Measurements from ENCODE around the gene CHST13. TPM values are rescaled to one million over a fixed set of nuclear protein-coding genes. Genes with fewer than 3 reads are reported as not detected.
A peak's percentile ranks its signal among the peaks of the same experiment; 100 is the strongest.

The CHST13 gene
- total and polyA plus RNA-seq, 2 of the 4 experiments (the other 2 are of a cell fraction), result not detected

DNA sequence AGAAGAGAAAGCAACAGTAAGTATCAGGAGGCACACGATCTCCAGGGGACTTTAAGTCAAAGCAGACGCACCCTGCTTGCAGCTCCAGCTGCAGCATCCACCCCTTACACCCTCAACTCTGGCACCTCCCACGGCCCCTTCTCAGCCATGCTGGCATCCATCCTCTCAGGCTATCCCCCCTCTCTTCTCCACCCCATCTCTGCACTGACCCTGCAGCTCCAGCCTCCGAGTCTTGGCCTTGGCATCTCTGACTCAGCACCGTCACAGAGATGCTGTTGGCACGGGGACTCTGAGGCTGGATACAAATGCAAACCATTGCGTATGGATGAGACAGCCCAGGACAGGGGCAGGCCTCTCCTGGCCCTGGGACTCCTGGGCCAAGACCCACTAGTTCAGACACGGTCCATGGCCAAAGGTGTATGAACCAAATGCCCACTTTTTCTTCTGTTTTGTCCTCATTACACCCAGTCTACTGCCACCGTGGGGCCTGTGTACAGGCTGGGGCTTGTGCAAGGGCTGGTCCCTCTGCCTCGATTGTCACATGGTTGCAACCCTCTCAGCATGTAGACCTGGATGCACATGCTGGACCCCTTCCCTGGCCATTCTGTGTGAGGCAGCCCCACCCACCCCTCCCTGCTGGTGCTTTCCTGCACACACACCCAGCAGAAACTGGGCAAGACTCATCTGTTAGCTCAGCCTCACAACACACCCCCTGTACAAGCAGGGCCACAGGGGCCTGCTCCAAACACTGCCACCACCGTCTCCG lies 29.6 kb upstream of the CHST13 start:
- H3K9me1 ChIP-seq (ENCODE audit: insufficient read depth, low read length), result no peaks in the 10 kb centered on the region
- POLR2A ChIA-PET (ENCODE audit: unreplicated experiment), result no interaction called here
- no TSS peak for BruUV-seq (replicated peaks)
- no peak overlapping the region for H2AK5ac ChIP-seq (ENCODE audit: low read depth, low read length)
- no peak overlapping the region for H3K56ac ChIP-seq (ENCODE audit: extremely low read depth, insufficient read depth, low read length)
- no peak for TF ChIP-seq BHLHE40 (IDR thresholded peaks at IDR 0.05; ENCODE audit: low read depth, low read length)
- no peak for TF ChIP-seq RFX5 (IDR thresholded peaks at IDR 0.05; ENCODE audit: low read depth, low read length)
- TF ChIP-seq MAZ (IDR thresholded peaks at IDR 0.05; ENCODE audit: borderline replicate concordance, low read depth, low read length), result no peak
- TF ChIP-seq, protein P1, sequence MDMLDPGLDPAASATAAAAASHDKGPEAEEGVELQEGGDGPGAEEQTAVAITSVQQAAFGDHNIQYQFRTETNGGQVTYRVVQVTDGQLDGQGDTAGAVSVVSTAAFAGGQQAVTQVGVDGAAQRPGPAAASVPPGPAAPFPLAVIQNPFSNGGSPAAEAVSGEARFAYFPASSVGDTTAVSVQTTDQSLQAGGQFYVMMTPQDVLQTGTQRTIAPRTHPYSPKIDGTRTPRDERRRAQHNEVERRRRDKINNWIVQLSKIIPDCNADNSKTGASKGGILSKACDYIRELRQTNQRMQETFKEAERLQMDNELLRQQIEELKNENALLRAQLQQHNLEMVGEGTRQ (IDR thresholded peaks at IDR 0.05; ENCODE audit: low read depth, low read length), result no peak
- TF ChIP-seq POLR2A (IDR thresholded peaks at IDR 0.05; ENCODE audit: low read depth, low read length), result no peak
- no peak for TF ChIP-seq ELK1 (IDR thresholded peaks at IDR 0.05; ENCODE audit: borderline replicate concordance, low read depth, low read length)
- no peak for TF ChIP-seq NFE2L2 (IDR thresholded peaks at IDR 0.05; ENCODE audit: low read depth, low read length)
- no peak for TF ChIP-seq SMC3 (IDR thresholded peaks at IDR 0.05; ENCODE audit: low read depth, low read length)
- TF ChIP-seq FOS (IDR thresholded peaks at IDR 0.05; ENCODE audit: low read depth, low read length), result no peak
- no peak for TF ChIP-seq MXI1 (IDR thresholded peaks at IDR 0.05; ENCODE audit: borderline replicate concordance, low read depth, low read length)
- TF ChIP-seq, protein P2, sequence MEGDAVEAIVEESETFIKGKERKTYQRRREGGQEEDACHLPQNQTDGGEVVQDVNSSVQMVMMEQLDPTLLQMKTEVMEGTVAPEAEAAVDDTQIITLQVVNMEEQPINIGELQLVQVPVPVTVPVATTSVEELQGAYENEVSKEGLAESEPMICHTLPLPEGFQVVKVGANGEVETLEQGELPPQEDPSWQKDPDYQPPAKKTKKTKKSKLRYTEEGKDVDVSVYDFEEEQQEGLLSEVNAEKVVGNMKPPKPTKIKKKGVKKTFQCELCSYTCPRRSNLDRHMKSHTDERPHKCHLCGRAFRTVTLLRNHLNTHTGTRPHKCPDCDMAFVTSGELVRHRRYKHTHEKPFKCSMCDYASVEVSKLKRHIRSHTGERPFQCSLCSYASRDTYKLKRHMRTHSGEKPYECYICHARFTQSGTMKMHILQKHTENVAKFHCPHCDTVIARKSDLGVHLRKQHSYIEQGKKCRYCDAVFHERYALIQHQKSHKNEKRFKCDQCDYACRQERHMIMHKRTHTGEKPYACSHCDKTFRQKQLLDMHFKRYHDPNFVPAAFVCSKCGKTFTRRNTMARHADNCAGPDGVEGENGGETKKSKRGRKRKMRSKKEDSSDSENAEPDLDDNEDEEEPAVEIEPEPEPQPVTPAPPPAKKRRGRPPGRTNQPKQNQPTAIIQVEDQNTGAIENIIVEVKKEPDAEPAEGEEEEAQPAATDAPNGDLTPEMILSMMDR (conservative IDR thresholded peaks at IDR 0.05; ENCODE audit: low read depth, low read length), result no peak
- no peak for TF ChIP-seq RAD21 (IDR thresholded peaks at IDR 0.05; ENCODE audit: low read length)
- TF ChIP-seq CHD1 (IDR thresholded peaks at IDR 0.05; ENCODE audit: low read depth, low read length), result no peak
- no peak for TF ChIP-seq MAFK (IDR thresholded peaks at IDR 0.05; ENCODE audit: low read depth, low read length)
- TF ChIP-seq RCOR1 (IDR thresholded peaks at IDR 0.05; ENCODE audit: insufficient replicate concordance, low read length), result no peak
- TF ChIP-seq CEBPB (IDR thresholded peaks at IDR 0.05; ENCODE audit: low read depth, low read length), result no peak
- WGBS, 2 experiments (ENCODE audit: extremely low coverage in 2 of 2, insufficient read length in 1 of 2), result 79% methylated on average over 3 of the region's 12 CpGs; no CpG with 5 or more reads in 1 of the 2 experiments
- peaks cover 31% of the 10 kb centered on the region; the same call in 1 of the 2 replicates for H3K27me3 ChIP-seq (ENCODE audit: control insufficient read depth, insufficient read depth, low read length)
- H2BK5ac ChIP-seq (ENCODE audit: low read depth, low read length, poor library complexity, severe bottlenecking), result no peak overlapping the region
- no peaks in the 10 kb centered on the region for H4K20me1 ChIP-seq (ENCODE audit: insufficient read depth, low read length)
- no peak overlapping the region for H2BK20ac ChIP-seq (ENCODE audit: low read depth, low read length)
- H2AK9ac ChIP-seq (replicated peaks; ENCODE audit: low read depth, low read length, poor library complexity), result no peak overlapping the region
- peak; percentile 56 for ATAC-seq (ENCODE audit: low read depth)
- H2BK15ac ChIP-seq (ENCODE audit: low read depth, low read length), result no peak overlapping the region
- peak overlapping the region; percentile 70 for H2AFZ ChIP-seq (replicated peaks; ENCODE audit: low read length, poor library complexity)
- no peak overlapping the region for H3K4ac ChIP-seq (ENCODE audit: low read depth, low read length)
- DNase-seq, result no peak
- no peak overlapping the region for H3K18ac ChIP-seq (ENCODE audit: low read depth, low read length)
- no peaks in the 10 kb centered on the region for H3K79me1 ChIP-seq (ENCODE audit: low read depth in 1 of 2, low read length in 2 of 2)
- H3K9ac ChIP-seq (ENCODE audit: low read depth, low read length), result no peak overlapping the region
- H4K8ac ChIP-seq (ENCODE audit: low read depth in 2 of 2, low read length in 2 of 2), result no peak overlapping the region
- H3K4me1 ChIP-seq (ENCODE audit: control insufficient read depth, insufficient read depth, low read length), result no peaks in the 10 kb centered on the region
- H3K23ac ChIP-seq (ENCODE audit: low read depth, low read length), result no peak overlapping the region
- no peak overlapping the region for H3K4me2 ChIP-seq (ENCODE audit: low read depth, low read length)
- no peak overlapping the region for H4K91ac ChIP-seq (ENCODE audit: insufficient read depth, low read depth, low read length)
- H3K36me3 ChIP-seq (ENCODE audit: control insufficient read depth, insufficient read depth, low read length), result no peaks in the 10 kb centered on the region
- H4K5ac ChIP-seq (ENCODE audit: low read depth, low read length), result no peak overlapping the region
- CTCF ChIA-PET, result no interaction called here
- in situ Hi-C loops (cut with MboI; ENCODE audit: low sequenced_read_pairs) (no loop called here), dilution Hi-C loops (cut with HindIII; ENCODE audit: low sequenced_read_pairs, unreplicated experiment) (no loop called here), intact Hi-C loops (cut with micrococcal nuclease) (no loop called here)
- no peak overlapping the region for H3K4me3 ChIP-seq (ENCODE audit: insufficient read depth, low read depth, low read length)
- H3K27ac ChIP-seq (ENCODE audit: insufficient read depth, low read length), result no peak overlapping the region
- H3K9me3 ChIP-seq (ENCODE audit: control insufficient read depth, insufficient read depth, low read length), result no peaks in the 10 kb centered on the region
- no peak overlapping the region for H3K14ac ChIP-seq (replicated peaks; ENCODE audit: low read depth, low read length)
- no peak overlapping the region for H2BK120ac ChIP-seq (ENCODE audit: low read depth, low read length)
